ENCODE measurements around the gene FAM32A.

- TF ChIP-seq YY1 (IDR thresholded peaks at IDR 0.05; ENCODE audit: insufficient read depth, insufficient read length): no peak
- TF ChIP-seq ZNF274 (IDR thresholded peaks at IDR 0.05; ENCODE audit: low read depth, low read length): no peak
Measured at GRCh38 chr19:16206637-16207036, 21.4 kb downstream of the FAM32A start.
